Sigmoid colon (tissue), 4 donors: ENCODE data around the gene NUP214.

Experiments used
- EP300 ChIP-seq, 4 donors: sonication (generic); formaldehyde crosslinking; IDR thresholded peaks; one replicate each; pipeline ENCODE4 v1.6.1; 2017; ENCODE audit warnings: antibody characterized with exemption in 4 of 4
- POLR2AphosphoS5 ChIP-seq, 4 donors: sonication (generic); formaldehyde crosslinking; IDR thresholded peaks; one replicate each; pipeline ENCODE4 v1.6.1; 2017; ENCODE audit warnings: antibody characterized with exemption in 4 of 4
- TF ChIP-seq, protein P1 (sequence below), 4 experiments: fragments of 450-650 bp in 3 of 4; fragments of 200-600 bp in 1 of 4; IDR thresholded peaks; one replicate each; pipeline ENCODE4 v1.5.1; 2016 to 2019; ENCODE audit warnings: antibody characterized with exemption in 4 of 4, mild to moderate bottlenecking in 3 of 4, moderate library complexity in 2 of 4

DNA sequence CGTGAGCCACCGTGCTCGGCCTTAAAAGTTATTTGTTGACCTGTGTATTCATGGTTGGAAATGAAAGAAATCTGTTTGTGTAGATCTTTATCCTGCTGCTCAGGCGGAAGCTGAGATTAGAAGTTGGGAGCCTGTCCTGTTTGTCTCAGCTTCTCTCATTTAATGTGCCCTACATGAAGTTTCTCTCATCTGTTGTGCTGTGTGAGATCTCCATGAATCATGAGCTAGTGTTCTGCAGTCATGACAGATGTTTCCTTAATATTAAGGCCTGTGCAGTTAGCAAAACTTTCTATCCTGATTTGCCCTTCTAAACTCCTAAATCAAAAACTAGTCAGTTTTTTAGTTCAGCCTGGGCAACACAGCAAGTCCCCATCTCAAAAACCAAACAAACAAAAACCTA is 91.4 kb downstream of the NUP214 start:
- no peak for TF ChIP-seq EP300 (IDR thresholded peaks at IDR 0.05)
- no peak for TF ChIP-seq POLR2AphosphoS5 (IDR thresholded peaks at IDR 0.05)
- TF ChIP-seq, protein P1, sequence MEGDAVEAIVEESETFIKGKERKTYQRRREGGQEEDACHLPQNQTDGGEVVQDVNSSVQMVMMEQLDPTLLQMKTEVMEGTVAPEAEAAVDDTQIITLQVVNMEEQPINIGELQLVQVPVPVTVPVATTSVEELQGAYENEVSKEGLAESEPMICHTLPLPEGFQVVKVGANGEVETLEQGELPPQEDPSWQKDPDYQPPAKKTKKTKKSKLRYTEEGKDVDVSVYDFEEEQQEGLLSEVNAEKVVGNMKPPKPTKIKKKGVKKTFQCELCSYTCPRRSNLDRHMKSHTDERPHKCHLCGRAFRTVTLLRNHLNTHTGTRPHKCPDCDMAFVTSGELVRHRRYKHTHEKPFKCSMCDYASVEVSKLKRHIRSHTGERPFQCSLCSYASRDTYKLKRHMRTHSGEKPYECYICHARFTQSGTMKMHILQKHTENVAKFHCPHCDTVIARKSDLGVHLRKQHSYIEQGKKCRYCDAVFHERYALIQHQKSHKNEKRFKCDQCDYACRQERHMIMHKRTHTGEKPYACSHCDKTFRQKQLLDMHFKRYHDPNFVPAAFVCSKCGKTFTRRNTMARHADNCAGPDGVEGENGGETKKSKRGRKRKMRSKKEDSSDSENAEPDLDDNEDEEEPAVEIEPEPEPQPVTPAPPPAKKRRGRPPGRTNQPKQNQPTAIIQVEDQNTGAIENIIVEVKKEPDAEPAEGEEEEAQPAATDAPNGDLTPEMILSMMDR (IDR thresholded peaks at IDR 0.05) = no peak
